IMR-90 (cell line): Measurements from ENCODE around the gene CDS2. TPM values are rescaled to one million over a fixed set of nuclear protein-coding genes. Genes with fewer than 3 reads are reported as not detected.

Experiments
- ATAC-seq: fragments of 200-7000 bp; cut with Tn5 transposase; 2 replicates; pipeline ENCODE4 v1.9.1; 2020; ENCODE audit warnings: low read depth, mild to moderate bottlenecking, moderate library complexity
- BruUV-seq: library from RNA; stranded (reverse); fragments of 400-500 nt; replicated peaks from 2 replicates; lab custom pipeline; 2021; lab: Mats Ljungman, UMichigan
- CTCF ChIA-PET: fragments of 300-600 bp; formaldehyde crosslinking; extraction: SDS; loops from one replicate; lab custom pipeline; 2021; ENCODE audit warnings: antibody characterized with exemption; lab: Yijun Ruan, JAX
- POLR2A ChIA-PET: fragments of 300-600 bp; sonication (Branson Sonifier 250); formaldehyde crosslinking; loops from one replicate; lab custom pipeline; 2022; ENCODE audit warnings: antibody characterized with exemption; ENCODE audit not compliant: unreplicated experiment; lab: Charles Lee
- DNase-seq: peaks from one replicate; pipeline ENCODE4 v3.0.0; 2013
- H2AFZ ChIP-seq: replicated peaks from 2 replicates; pipeline ENCODE3; 2013; ENCODE audit warnings: low read length, mild to moderate bottlenecking; ENCODE audit not compliant: poor library complexity
- H2AK5ac ChIP-seq: 2 replicates; pipeline ENCODE4 v1.6.1; 2013; ENCODE audit warnings: low read depth, low read length, inconsistent platforms
- H2AK9ac ChIP-seq: replicated peaks from 2 replicates; pipeline ENCODE3; 2013; ENCODE audit warnings: mild to moderate bottlenecking, low read depth, low read length, moderate library complexity; ENCODE audit not compliant: poor library complexity
- H2BK120ac ChIP-seq: 2 replicates; pipeline ENCODE4 v1.6.1; 2013; ENCODE audit warnings: low read depth, low read length, inconsistent platforms
- H2BK15ac ChIP-seq: 3 replicates; pipeline ENCODE4 v1.6.1; 2013; ENCODE audit warnings: low read depth, low read length, inconsistent platforms
- H2BK20ac ChIP-seq: 2 replicates; pipeline ENCODE4 v1.6.1; 2013; ENCODE audit warnings: low read depth, mild to moderate bottlenecking, inconsistent platforms, low read length, moderate library complexity
- H2BK5ac ChIP-seq: 2 replicates; pipeline ENCODE4 v1.6.1; 2013; ENCODE audit warnings: mild to moderate bottlenecking, low read depth, low read length, inconsistent platforms; ENCODE audit not compliant: poor library complexity, severe bottlenecking
- H3K14ac ChIP-seq: replicated peaks from 2 replicates; pipeline ENCODE4 v1.6.1; 2013; ENCODE audit warnings: low read depth, low read length, inconsistent platforms
- H3K18ac ChIP-seq: 2 replicates; pipeline ENCODE4 v1.6.1; 2013; ENCODE audit warnings: low read depth, low read length, control low read depth
- H3K23ac ChIP-seq: 2 replicates; pipeline ENCODE4 v1.6.1; 2013; ENCODE audit warnings: low read depth, low read length, inconsistent platforms
- H3K27ac ChIP-seq: 2 replicates; pipeline ENCODE4 v1.5.1; 2013; ENCODE audit warnings: mild to moderate bottlenecking, control low read depth, low read length; ENCODE audit not compliant: insufficient read depth
- H3K27me3 ChIP-seq: 2 replicates; pipeline ENCODE4 v1.6.1; 2013; ENCODE audit warnings: low read length; ENCODE audit not compliant: control insufficient read depth, insufficient read depth
- H3K36me3 ChIP-seq: 2 replicates; pipeline ENCODE4 v1.6.1; 2013; ENCODE audit warnings: low read length, mixed read lengths; ENCODE audit not compliant: control insufficient read depth, insufficient read depth
- H3K4ac ChIP-seq: 2 replicates; pipeline ENCODE4 v1.6.1; 2013; ENCODE audit warnings: low read depth, low read length, inconsistent platforms
- H3K4me1 ChIP-seq: 2 replicates; pipeline ENCODE4 v1.6.1; 2013; ENCODE audit warnings: low read length, mixed read lengths; ENCODE audit not compliant: control insufficient read depth, insufficient read depth
- H3K4me2 ChIP-seq: 2 replicates; pipeline ENCODE4 v1.6.1; 2013; ENCODE audit warnings: low read depth, mild to moderate bottlenecking, control low read depth, low read length, moderate library complexity
- H3K4me3 ChIP-seq: 2 replicates; pipeline ENCODE4 v1.5.1; 2013; ENCODE audit warnings: low read depth, mild to moderate bottlenecking, control low read depth, low read length, moderate library complexity; ENCODE audit not compliant: insufficient read depth
- H3K56ac ChIP-seq: 2 replicates; pipeline ENCODE4 v1.6.1; 2013; ENCODE audit warnings: low read length, inconsistent platforms; ENCODE audit not compliant: insufficient read depth; ENCODE audit errors: extremely low read depth
- H3K79me1 ChIP-seq, 2 experiments: 2 replicates each; pipeline ENCODE4 v1.6.1; 2013; ENCODE audit warnings: low read length in 2 of 2, inconsistent platforms in 1 of 2, low read depth in 1 of 2
- H3K9ac ChIP-seq: 2 replicates; pipeline ENCODE4 v1.6.1; 2013; ENCODE audit warnings: low read depth, low read length, control low read depth
- H3K9me1 ChIP-seq: 2 replicates; pipeline ENCODE4 v1.6.1; 2013; ENCODE audit warnings: low read length, inconsistent platforms; ENCODE audit not compliant: insufficient read depth
- H3K9me3 ChIP-seq: 2 replicates; pipeline ENCODE4 v1.6.1; 2013; ENCODE audit warnings: low read length; ENCODE audit not compliant: control insufficient read depth, insufficient read depth
- H4K20me1 ChIP-seq: 2 replicates; pipeline ENCODE4 v1.6.1; 2013; ENCODE audit warnings: low read length, inconsistent platforms; ENCODE audit not compliant: insufficient read depth
- H4K5ac ChIP-seq: 2 replicates; pipeline ENCODE4 v1.6.1; 2013; ENCODE audit warnings: mild to moderate bottlenecking, low read depth, low read length, control low read depth
- H4K8ac ChIP-seq, 2 experiments: 2 replicates each; pipeline ENCODE4 v1.6.1; 2013; ENCODE audit warnings: low read depth in 2 of 2, low read length in 2 of 2, control low read depth in 1 of 2, inconsistent platforms in 1 of 2
- H4K91ac ChIP-seq: 2 replicates; pipeline ENCODE4 v1.6.1; 2013; ENCODE audit warnings: low read depth, low read length, inconsistent platforms; ENCODE audit not compliant: insufficient read depth
- USF2 ChIP-seq: fragments of 150-350 bp; IDR thresholded peaks from 2 replicates; pipeline ENCODE4 v1.6.1; 2017; ENCODE audit warnings: mild to moderate bottlenecking, antibody characterized with exemption, low read length, low read depth
- WGBS, 2 experiments: methylation state at CpG; one replicate each; pipeline versions ENCODE4 v1.1.5 to v1.1.7; 2013; ENCODE audit warnings: missing lambda C conversion rate in 2 of 2; ENCODE audit not compliant: insufficient read length in 1 of 2; ENCODE audit errors: extremely low coverage in 2 of 2; 5-methylcytosine and 5-hydroxymethylcytosine counted together
- dilution Hi-C: fragments of 300-500 bp; cut with HindIII; formaldehyde crosslinking; loops from one replicate; pipeline ENCODE4 v1.14.3; 2018; ENCODE audit warnings: low sequenced_read_pairs; ENCODE audit not compliant: unreplicated experiment
- in situ Hi-C: fragments of 300-500 bp; cut with MboI; formaldehyde crosslinking; loops from 3 replicates; pipeline ENCODE4 v1.14.3; 2019; ENCODE audit warnings: low sequenced_read_pairs, inconsistent platforms, mixed read lengths
- intact Hi-C: fragments of 100-400 bp; cut with micrococcal nuclease; formaldehyde crosslinking; loops from 2 replicates; pipeline ENCODE4 v1.10.0; 2022
- polyA plus RNA-seq, 3 experiments: library from polyadenylated mRNA; depleted of rRNA; stranded (reverse); fragments of >200 nt; gene quantifications; 2 replicates each; pipeline ENCODE4 v1.2.3, GENCODE V29; 2012; ENCODE audit warnings: low replicate concordance in 1 of 3
- total RNA-seq: library from RNA; depleted of rRNA; stranded (reverse); fragments of >200 nt; gene quantifications from 2 replicates; pipeline ENCODE4 v1.2.3, GENCODE V29; 2012

Gene CDS2
- total and polyA plus RNA-seq, 2 of the 4 experiments (the other 2 are of a cell fraction): 17.0 to 47.1 TPM

DNA sequence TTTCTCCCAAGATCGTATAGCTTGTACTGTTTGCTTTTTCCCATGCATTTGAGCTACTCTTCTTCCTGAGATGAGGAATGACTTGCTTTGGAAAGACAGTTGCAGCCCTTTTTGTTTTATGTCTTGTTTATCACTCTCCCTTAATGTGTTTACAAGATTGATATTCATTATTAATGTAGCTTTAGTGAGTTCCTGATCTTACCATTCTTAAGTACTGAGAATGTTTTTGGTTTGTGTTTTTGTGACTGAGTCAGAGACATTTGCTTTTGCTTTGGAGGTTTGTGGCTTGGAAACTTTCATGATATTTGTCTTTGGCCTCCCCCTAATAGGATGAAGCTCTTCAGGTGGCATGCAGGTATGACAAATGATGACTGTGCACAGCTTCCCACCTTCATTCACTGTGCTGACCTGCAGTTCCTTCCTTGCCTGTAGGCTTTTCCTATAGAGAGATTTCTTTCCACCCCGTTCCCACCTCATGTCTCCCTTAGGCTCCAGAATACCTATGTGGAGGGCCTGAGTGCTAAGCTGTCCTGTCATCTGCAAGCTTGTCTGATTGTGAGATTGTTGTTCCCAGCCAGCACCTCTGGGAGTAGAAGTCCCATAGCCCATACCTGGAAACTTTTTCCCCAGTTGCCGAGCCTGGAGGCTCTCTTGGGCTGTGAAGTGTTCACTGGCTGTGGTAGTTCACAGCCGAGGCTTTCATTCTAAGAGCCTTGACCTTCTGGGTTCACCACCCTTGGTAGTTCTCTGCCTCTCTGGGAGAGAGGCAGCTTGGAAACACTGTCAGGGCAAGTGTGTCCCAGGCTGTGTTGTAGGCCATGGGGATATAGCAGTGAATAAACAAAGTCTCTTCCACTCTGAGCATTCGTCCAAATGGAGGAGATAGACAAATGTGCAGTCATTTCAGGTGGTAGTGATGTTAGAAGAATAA lies 27.1 kb downstream of the CDS2 start:
- no TSS peak for BruUV-seq
- peak overlapping the region; percentile 72; the same call in 1 of the 2 replicates for H3K4me2 ChIP-seq
- intact Hi-C loops: no loop called here

More for the DNA sequence above, 27.1 kb downstream of the CDS2 start:
- Histone ChIP-seq H4K8ac (peak overlapping the region in 1 of 2 experiments; percentile 39; a peak in 1 of 4 replicates), H2BK5ac (peak overlapping the region; percentile 56), H3K14ac (0 out of 2 replicates have a peak overlapping the region, but pooled peaks have one; percentile 61), H3K79me1 (peaks cover 51 to 95% of the 10 kb centered on the region in 2 experiments), H3K36me3 (no peaks in the 10 kb centered on the region), H3K18ac (peak overlapping the region; percentile 28; the same call in 1 of the 2 replicates), H2AK9ac (peak overlapping the region; percentile 14), H3K9me3 (no peaks in the 10 kb centered on the region), H4K91ac (no peak overlapping the region), H3K23ac (peak overlapping the region; percentile 41; the same call in 1 of the 2 replicates), H2AFZ (no peak overlapping the region), H3K9me1 (peaks cover 39% of the 10 kb centered on the region), H4K20me1 (peaks cover 22% of the 10 kb centered on the region), H2AK5ac (peak overlapping the region; percentile 57; the same call in 1 of the 2 replicates), H3K56ac (no peak overlapping the region), H3K27ac (no peak overlapping the region), H2BK120ac (peak overlapping the region; percentile 58), H3K4me1 (peaks cover 32% of the 10 kb centered on the region), H3K4ac (peak overlapping the region; percentile 4), H3K9ac (no peak overlapping the region), H2BK20ac (peak overlapping the region; percentile 53; the same call in 1 of the 2 replicates), H3K27me3 (no peaks in the 10 kb centered on the region), H2BK15ac (no peak overlapping the region), H3K4me3 (no peak overlapping the region), H4K5ac (no peak overlapping the region)
- TF ChIP-seq USF2: no peak
- dilution Hi-C loops: no loop called here
- ChIA-PET CTCF (interaction anchor here (0.8 to 1.0 kb wide), 2 partner anchors 11 to 28 kb away, joined by 3 to 5 read pairs; partner anchors contain the start of gene CDS2), POLR2A (no interaction called here)
- 67% methylated on average over 1 of the region's 5 CpGs; no CpG with 5 or more reads in 1 of the 2 experiments for WGBS, 2 experiments
- peak; percentile 41 for DNase-seq
- peak; percentile 45; the same call in 1 of the 2 replicates for ATAC-seq
- in situ Hi-C loops: no loop called here
